ENCODE measurements around the gene IGFALS. TPM values are rescaled to one million over a fixed set of nuclear protein-coding genes. Genes with fewer than 3 reads are reported as not detected.

The IGFALS gene
- total RNA-seq, 3 donors from 2014 or later, result 0.32 to 0.44 (median 0.33) TPM

DNA sequence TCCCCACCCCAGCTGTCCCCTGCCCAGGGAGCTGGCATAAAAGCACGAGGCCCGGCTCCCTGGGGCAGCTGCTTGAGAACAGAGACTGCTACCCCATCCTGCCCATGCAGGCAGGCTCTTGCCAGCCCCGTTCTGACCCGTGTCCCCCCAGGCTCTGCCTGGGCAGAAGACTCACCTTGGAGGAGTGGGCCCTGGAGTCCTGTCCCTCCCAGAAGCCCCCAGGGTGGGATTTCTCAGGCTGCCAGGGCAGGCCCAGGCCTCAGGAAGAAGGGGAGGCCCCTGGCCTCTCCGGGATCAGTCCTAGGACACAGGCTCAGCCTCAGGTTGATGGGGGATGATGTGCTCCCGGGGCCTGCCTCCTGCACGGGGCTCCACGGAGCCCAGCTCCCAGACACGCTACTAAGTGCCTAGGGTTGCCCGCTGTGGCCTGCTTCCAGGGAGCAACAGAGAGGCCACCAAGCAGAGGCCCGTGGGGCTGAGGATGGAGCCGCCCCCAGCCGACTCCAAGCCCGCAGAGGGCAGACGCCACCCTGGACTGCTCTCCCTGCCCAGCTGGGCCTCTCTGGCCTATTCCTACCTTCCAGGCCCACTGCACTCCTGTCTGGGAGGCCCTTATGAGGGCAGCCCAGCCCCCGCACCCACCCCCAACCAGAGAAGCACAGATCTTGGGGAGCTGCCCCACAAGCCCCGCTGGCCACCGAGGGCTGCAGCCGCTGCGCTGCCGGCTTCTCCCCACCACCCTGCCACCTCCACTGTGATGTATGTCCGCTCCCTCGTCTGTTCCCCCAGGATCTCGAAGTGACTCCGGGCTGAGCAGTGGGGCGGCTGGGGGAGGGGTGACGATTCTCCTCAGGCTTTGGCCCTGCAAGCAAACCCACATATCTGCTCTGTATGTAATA is 23.9 kb downstream of the IGFALS start:
- no peak for DNase-seq (ENCODE audit: low spot score in 2 of 2)
- H3K27me3 ChIP-seq, result no peaks in the 10 kb centered on the region
- H3K9me3 ChIP-seq, result no peaks in the 10 kb centered on the region
- intact Hi-C loops (cut with DNase I; ENCODE audit: low total_unique reads), result no loop called here
- H3K27ac ChIP-seq, result peak overlapping the region; percentile 51 to 69
- peak overlapping the region in 2 of 3 donors; percentile 91 to 94 for H3K4me3 ChIP-seq
- peaks cover 5% of the 10 kb centered on the region for H3K36me3 ChIP-seq
- H3K4me1 ChIP-seq, result peaks cover 16 to 21% of the 10 kb centered on the region in 2 donors
- TF ChIP-seq POLR2A (IDR thresholded peaks at IDR 0.05) (no peak), POLR2AphosphoS5 (IDR thresholded peaks at IDR 0.05) (no peak), CTCF (IDR thresholded peaks at IDR 0.05) (no peak)

- intact Hi-C loops (cut with DNase I; ENCODE audit: low total_unique reads), result no loop called here
- Histone ChIP-seq H3K4me1 (peaks cover 8 to 13% of the 10 kb centered on the region in 2 donors), H3K36me3 (peaks cover 5% of the 10 kb centered on the region), H3K9me3 (no peaks in the 10 kb centered on the region), H3K27ac (peak overlapping the region in 1 of 2 donors; percentile 69), H3K4me3 (no peak overlapping the region), H3K27me3 (no peaks in the 10 kb centered on the region)
- TF ChIP-seq POLR2AphosphoS5 (IDR thresholded peaks at IDR 0.05), result no peak
- TF ChIP-seq POLR2A (IDR thresholded peaks at IDR 0.05), result no peak
- no peak for TF ChIP-seq CTCF (IDR thresholded peaks at IDR 0.05)
- DNase-seq (ENCODE audit: low spot score in 2 of 2), result no peak
Measured at GRCh38 chr16:1768767-1769401, 24.6 kb downstream of the IGFALS start.

DNA sequence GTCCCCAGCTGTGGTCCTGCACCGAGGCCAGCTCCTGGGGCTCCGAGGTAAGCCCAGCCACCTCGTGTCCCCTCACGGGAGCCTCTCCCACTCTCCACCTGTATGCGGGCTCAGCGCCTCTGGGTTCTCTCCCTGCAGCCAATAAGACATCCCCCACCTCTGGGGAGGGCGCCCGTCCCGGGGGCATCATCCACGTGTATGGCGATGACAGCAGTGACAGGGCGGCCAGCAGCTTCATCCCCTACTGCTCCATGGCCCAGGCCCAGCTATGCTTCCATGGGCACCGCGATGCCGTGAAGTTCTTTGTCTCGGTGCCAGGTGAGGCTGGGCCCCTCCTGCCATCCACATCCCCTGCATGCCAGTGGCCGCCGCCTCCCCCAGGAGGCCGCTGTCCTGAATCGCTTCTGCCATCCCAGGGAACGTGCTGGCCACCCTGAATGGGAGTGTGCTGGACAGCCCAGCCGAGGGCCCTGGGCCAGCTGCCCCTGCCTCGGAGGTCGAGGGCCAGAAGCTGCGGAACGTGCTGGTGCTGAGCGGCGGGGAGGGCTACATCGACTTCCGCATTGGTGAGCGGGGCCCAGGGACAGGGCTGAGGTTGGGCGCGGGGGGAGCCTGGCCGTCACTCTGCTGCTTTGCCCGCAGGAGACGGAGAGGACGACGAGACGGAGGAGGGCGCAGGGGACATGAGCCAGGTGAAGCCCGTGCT is 25.3 kb downstream of the IGFALS start:
- no peak overlapping the region for H3K27ac ChIP-seq
- H3K4me3 ChIP-seq, result no peak overlapping the region
- TF ChIP-seq CTCF (IDR thresholded peaks at IDR 0.05) (no peak), POLR2AphosphoS5 (IDR thresholded peaks at IDR 0.05) (no peak), POLR2A (IDR thresholded peaks at IDR 0.05) (no peak)
- H3K27me3 ChIP-seq, result no peaks in the 10 kb centered on the region
- intact Hi-C loops (cut with DNase I; ENCODE audit: low total_unique reads), result no loop called here
- H3K4me1 ChIP-seq, result peaks cover 8 to 12% of the 10 kb centered on the region in 2 donors
- H3K9me3 ChIP-seq, result no peaks in the 10 kb centered on the region
- H3K36me3 ChIP-seq, result peaks cover 5% of the 10 kb centered on the region
- DNase-seq (ENCODE audit: low spot score in 2 of 2), result no peak

- DNase-seq (ENCODE audit: low spot score in 2 of 2), result no peak
- peaks cover 5% of the 10 kb centered on the region for H3K36me3 ChIP-seq
- no peak for TF ChIP-seq CTCF (IDR thresholded peaks at IDR 0.05)
Measured at GRCh38 chr16:1767116-1767994, 26.1 kb downstream of the IGFALS start.

More at GRCh38 chr16:1767116-1767994, 26.1 kb downstream of the IGFALS start:
- intact Hi-C loops (cut with DNase I; ENCODE audit: low total_unique reads), result no loop called here
- Histone ChIP-seq H3K27ac (no peak overlapping the region), H3K27me3 (no peaks in the 10 kb centered on the region), H3K4me1 (peaks cover 8 to 12% of the 10 kb centered on the region in 2 donors), H3K4me3 (no peak overlapping the region), H3K9me3 (no peaks in the 10 kb centered on the region)

All from breast epithelium (tissue), 4 donors.